GM19467 (cell line): ENCODE results near the gene IGF2BP3.

Experiments
- ATAC-seq: cut with Tn5 transposase; IDR thresholded peaks from one replicate; pipeline ENCODE4 v1.9.1; 2021; ENCODE audit warnings: mild to moderate bottlenecking, moderate library complexity; ENCODE audit not compliant: unreplicated experiment

IGF2BP3 gene

DNA sequence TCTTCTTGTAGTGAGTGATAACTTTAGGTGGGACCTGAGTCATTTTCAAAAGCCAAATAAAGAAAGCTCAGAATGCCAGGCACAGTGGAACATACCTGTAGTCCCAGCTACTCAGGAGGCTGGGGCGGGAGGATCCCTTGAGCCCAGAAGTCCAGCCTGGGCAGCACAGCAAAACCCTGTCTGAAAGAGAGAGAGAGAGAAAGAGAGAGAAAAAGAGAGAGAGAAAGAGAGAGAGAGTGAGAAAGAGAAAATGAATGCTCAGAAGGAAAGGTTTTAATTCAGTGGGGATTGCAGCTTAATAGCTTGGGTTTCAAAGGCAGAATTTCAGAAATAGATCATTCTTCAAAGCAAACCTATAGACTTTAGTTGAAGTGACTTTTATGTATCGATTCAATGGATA lies 198.0 kb downstream of the IGF2BP3 start:
- no peak for ATAC-seq

DNA sequence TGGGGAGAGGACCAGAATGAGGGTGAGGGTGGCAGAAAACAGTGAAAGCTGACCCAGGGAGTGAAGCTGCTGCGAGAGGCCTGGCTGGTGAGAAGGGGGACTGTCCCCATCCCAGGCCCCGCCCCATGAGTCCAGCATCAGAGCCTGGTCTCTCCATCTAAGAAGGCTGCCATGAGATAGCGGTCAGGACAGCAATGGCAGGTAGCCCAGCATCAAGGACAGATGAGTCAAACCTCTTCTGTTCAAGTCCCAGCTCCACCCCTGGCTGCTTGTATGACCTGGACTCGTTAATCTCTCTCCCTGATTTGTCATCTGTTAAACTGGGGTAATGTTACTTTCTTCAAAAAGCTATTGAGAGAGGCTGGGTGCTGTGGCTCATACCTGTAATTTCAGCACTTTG lies 201.5 kb downstream of the IGF2BP3 start:
- ATAC-seq = no peak

DNA sequence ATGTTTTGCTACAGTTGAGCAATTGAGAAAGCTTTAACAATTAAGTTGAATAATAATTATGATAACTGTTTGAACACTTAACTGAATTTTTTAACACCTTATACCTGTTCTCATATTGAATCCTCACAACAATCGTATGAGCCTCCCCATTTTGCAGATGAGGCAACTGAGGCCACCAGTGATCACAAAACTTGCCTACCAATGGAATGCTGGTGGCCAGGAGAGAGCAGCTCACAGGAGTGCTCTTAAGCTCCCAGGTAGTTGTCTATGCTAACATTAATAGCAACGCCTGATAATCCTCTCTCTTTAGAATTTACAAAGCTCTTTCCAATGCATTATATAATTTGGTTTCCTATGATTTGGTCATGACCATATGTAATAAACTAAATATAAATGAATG lies 202.1 kb downstream of the IGF2BP3 start:
- no peak for ATAC-seq

DNA sequence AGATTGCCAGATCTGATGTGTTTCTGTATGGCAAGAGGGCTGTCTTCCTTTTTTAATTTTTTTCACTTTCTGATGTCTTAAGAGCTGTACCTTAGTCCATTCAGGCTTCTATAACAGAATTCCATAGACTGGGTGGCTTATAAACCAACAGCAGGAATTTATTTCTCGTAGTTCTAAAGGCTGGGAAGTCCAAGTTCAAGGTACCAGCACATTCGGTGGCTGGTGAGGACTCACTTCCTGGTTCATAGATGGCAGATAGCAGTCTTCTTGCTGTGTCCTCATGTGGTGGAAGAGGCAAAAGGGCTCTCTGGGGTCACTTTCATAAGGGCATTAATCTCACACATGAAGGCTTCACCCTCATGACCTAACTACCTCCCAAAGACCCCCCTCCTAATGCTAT lies 202.9 kb downstream of the IGF2BP3 start:
- ATAC-seq = no peak

DNA sequence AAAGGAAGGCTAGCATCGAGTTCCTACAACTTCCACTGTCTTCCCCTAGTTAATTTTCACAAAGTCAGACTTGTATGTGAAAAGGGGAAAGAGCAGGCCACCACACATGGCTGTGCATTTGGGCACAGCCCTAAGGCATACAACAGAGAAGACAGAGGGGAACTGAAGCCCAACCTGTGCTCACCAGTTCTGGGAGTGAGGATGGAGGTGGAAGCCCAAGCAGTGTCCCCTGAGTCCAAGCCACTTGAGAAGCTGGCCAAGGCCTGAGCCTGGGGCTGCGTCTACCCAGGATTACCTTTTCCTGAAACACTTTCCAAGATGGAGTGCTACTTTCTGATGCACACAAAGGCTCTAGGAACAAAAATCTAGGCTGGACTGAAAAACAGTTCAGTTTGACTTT lies 203.4 kb downstream of the IGF2BP3 start:
- no peak for ATAC-seq

DNA sequence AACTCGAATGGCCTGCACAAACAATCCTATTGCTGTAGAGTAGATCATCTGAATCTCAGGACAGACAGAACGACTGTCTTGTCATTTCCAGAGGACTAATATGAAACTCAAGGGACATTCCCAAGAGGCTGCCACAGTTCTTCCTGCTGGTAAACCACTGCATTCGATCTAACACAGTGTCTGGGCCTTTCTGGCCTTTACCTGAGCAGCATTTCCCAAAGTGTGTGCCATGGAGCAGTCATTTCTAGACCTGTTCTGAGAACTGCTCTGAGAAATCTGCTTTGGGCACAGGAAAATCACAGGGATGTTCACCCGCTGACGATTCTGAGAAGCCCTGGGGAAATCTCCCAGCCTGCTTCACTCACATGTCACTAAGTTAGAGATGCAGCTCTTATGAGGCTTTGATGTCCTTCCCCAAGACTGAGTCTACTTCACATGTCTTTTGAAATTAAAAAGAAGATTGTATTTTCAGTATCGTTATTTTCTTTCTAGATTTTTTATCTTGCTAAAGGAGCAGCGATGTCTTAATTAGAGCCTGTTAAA lies 205.3 kb downstream of the IGF2BP3 start:
- ATAC-seq = no peak

DNA sequence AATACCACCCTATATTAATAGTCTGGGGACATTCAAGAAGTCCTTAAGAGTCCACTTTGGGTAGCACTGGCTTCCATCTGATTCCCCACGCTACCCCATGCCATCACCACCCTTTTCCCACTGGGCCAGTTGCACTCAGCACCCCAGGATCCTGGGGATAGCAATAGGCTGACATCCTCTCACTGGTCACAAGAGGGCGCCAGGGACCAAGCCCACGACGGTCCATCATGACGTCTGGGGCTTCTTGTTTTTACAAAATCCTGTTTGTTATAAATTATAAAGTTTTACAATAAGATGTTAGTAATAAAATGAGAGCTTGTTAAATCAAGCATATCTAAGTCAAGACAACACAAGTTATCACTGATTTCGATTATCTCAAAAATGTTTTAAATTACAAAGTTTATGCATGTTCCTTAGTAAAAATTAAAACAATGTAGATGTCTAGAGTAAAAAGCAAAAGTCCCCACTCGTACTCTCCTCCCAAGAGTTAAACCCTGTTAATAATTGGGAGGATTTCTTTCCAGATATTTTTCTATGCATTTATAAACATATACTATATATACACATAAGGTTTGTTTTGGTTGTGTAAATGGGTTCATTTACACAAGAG lies 208.3 kb downstream of the IGF2BP3 start:
- ATAC-seq = no peak

DNA sequence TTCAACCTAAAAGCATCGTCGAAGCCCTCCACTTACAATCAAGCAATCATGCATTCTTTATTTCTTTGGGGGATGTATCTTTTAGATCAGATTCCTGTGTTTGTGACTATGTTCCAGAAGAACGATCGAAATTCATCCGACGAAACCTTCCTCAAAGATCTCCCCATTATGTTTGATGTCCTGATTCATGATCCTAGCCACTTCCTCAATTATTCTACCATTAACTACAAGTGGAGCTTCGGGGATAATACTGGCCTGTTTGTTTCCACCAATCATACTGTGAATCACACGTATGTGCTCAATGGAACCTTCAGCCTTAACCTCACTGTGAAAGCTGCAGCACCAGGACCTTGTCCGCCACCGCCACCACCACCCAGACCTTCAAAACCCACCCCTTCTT lies 209.9 kb downstream of the IGF2BP3 start:
- ATAC-seq = no peak
